Esophagus squamous epithelium (tissue), 4 donors: Measurements from ENCODE around the gene ADAMTS14.

Source experiments
- CTCF ChIP-seq, 6 experiments: fragments of 450-650 bp in 4 of 6; fragments of 200-600 bp in 2 of 6; sonication (generic) in 2 of 6; IDR thresholded peaks; one replicate each; pipeline ENCODE4 v1.5.1; 2016 to 2019; ENCODE audit warnings: antibody characterized with exemption in 6 of 6, mild to moderate bottlenecking in 4 of 6, moderate library complexity in 4 of 6
- POLR2A ChIP-seq, 4 donors: fragments of 450-650 bp; IDR thresholded peaks; one replicate each; pipeline ENCODE4 v1.6.1; 2017; ENCODE audit warnings: antibody characterized with exemption in 4 of 4, mild to moderate bottlenecking in 4 of 4, moderate library complexity in 3 of 4

- no peak for TF ChIP-seq POLR2A (IDR thresholded peaks at IDR 0.05)
- TF ChIP-seq CTCF (IDR thresholded peaks at IDR 0.05) = no peak
Observed at GRCh38 chr10:70797840-70798239, 125.5 kb downstream of the ADAMTS14 start.
